ENCODE data around the gene SOSTDC1.
"Not testable (repeated sequence)": the region's sequence is repeated elsewhere in the genome, so short reads cannot be mapped to it uniquely, and the experiment has no call there.

The SOSTDC1 gene

DNA sequence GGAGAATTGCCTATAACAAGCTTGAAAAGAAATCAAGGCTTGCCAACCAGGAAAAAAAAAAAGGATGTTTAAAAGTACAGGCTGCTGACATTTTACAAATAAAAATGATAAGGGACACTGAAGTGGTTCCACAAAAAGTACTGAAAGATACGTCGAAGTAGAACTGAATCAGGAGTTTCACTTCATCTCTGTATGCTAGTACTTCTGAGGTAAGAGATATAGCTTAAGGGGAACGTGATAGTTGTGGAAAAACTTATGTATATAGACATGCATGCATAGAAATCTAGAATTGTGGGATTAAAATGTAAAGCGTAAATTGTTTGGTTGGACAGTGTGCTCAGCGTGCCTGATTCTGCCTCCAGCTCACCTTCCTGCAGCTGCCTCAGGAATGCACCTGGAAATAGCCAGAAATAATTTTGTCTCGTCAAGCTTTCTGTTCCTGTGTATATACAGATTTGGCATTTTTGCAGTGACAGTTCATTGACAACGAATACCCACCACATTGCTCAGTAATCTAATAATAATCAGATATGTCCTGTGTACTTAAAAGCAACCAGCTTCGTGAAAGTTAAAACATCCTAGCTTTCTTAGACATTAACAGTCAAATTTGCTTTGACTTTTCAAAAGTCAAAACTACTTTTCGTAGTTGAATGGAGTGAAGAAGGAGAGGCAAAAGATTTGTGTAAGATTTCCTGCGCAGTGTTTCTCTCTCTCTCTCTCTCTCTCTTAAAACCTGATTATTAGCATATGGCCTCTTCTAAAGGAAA lies 1.4 kb downstream of the SOSTDC1 start:
- Histone ChIP-seq H3K4me3 (peak overlapping the region in 5 of 7 experiments; percentile 14 to 29 (median 19)), H3K27ac (peak overlapping the region in 13 of 21 experiments; percentile 3 to 74 (median 43))

DNA sequence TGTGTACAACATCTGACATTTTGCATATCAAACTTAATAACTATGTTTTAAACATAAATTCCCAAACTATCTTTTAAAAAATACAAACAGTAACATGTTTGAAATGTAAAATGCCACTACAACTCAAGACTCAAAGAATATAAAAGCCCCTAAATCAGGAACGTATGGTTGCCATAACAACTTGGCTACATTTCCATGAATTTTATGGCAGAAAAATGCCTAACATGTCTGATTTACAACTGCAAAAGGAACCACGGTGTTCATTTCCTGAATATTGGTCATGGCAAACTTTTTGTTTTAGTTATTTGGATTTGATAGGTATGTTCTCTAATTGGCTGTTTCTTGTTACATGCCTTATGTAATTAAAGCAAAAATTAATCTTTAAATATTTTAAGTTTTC lies 2.0 kb downstream of the SOSTDC1 start:
- Histone ChIP-seq H3K4me3 (peak overlapping the region in 3 of 7 experiments; percentile 2 to 29 (median 19)), H3K27ac (peak overlapping the region in 7 of 21 experiments; percentile 7 to 73 (median 11))

DNA sequence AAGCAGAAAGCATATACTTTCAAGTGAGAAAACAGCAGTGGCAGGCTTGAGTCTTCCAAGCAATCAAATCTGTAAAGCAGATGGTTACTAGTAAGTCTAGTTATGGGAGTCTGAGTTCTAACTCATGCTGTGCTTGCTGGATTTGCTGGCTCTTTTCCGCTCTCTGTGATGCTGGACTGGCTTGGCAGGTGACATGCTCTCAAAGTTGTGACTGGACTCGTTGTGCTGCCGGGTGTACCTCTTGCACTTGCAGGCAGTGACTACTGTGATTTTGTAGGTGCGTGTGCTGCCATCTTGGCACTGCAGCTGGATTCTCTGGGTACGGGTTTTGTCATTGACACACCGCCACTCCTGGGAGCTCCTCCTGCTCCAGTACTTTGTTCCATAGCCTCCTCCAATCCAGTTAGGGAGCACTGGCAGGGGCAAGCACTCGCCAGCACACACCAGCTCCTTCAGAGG lies 3.1 kb downstream of the SOSTDC1 start:
- peak overlapping the region in 3 of 7 experiments; percentile 2 to 29 (median 2) for H3K4me3 ChIP-seq
- peak overlapping the region in 2 of 21 experiments; percentile 22 to 72 for H3K27ac ChIP-seq

DNA sequence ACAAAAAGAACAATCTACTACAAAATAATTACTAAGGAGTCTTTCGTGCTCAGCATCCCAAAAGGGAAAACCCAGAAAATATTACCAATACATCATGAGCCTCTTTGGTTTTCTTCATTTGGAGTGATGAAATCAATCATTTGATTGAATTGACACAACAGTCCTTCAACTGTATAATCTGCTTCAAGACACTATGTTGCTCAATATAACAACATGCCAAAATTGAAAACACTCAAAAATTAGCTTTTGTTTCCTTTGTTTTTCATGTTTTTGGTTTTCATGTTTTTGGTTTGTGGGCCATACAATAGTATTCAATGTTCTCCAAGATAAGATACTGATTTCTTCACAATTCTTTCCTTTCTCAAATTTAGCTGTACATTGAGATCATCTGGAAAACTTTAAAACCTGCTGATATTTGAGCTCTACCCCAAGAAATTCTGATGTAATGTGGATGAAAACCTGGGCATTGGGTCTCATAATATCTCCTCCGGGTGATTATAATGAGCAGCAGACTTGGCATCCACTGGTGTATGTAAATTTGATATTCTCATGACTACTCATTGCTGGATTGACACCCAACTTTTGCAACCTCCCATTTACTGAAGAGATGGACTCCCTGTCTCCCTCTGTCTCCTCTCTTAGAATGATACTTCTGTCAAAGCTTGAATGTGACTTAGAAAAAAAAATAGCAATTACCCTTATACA lies 4.6 kb downstream of the SOSTDC1 start:
- Histone ChIP-seq H3K27ac (no peak overlapping the region), H3K4me3 (no peak overlapping the region)

DNA sequence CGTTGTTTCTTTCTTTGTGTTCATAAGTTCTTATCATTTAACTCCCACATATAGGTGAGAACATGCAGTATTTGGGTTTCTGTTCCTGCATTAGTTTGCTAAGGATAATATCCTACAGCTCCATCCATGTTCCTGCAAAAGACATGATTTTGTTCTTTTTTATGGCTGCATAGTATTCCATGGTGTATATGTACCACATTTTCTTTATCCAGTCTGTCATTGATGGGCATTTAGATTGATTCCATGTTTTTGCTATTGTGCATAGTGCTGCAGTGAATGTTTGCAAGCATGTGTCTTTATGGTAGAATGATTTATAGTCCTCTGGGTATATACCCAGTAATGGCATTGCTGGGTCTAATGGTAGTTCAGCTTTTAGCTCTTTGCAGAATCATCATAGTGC lies 9.2 kb downstream of the SOSTDC1 start:
- not testable (repeated sequence) for H3K4me3 ChIP-seq, H3K27ac ChIP-seq

DNA sequence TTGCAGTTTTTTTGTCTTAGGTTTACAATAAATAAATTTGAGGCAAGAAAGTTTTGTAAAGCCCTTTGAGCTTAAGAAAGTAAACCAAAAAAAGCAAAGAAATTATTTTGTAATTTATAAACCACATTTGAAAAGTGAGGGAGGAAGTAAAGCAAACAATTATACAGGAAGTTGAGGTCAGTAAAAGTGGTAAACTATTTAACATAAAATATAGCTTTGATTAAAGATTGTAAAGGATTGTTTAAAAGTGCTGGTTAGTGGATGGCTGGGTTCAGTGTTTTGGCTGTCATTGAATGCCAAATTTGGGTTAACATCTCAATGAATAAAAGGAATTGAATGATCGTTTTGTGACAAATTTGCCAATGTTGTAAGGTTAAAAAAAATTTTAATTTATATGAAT lies 9.9 kb downstream of the SOSTDC1 start:
- H3K27ac ChIP-seq = no peak overlapping the region

DNA sequence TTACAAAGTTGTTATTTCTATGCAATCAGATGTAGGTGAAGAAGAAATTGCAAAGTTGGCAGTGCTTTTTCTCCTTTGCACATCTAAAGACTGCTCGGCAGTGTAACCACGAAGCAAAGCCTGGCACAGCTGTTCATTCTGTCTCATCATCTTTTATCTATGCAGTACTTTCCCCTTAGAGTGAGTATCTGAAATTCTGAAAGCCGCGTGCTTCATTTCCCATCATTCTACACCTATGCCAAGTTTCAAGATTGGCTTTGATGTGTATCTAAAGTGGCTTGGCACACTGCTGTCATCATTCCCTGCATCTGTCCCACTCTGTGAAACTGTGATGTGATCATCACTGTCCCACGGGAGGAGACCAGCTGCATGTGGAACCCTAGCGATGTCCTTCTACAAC lies 15.2 kb downstream of the SOSTDC1 start:
- no peak overlapping the region for H3K4me3 ChIP-seq
- H3K27ac ChIP-seq = no peak overlapping the region

More for the DNA sequence above, 9.9 kb downstream of the SOSTDC1 start:
- no peak overlapping the region for H3K4me3 ChIP-seq

DNA sequence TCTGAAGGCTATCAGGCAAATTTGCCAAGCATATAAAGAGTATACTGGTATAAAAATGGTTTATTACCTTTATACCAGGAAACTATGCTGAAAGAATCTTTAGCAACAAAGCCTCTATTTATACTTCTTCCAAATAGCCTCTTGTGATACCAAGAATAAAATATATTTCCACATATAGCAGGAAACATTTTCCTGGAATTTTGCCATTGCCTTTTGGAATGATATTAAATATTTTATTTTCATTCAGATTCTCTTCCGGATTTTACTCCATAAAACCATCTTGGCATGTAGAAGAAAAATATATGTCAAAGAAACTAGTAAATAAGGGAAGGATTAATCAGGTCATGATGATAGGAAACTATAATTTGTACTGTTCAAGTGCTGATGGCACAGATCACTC lies 17.7 kb downstream of the SOSTDC1 start:
- H3K27ac ChIP-seq = no peak overlapping the region
- no peak overlapping the region for H3K4me3 ChIP-seq

DNA sequence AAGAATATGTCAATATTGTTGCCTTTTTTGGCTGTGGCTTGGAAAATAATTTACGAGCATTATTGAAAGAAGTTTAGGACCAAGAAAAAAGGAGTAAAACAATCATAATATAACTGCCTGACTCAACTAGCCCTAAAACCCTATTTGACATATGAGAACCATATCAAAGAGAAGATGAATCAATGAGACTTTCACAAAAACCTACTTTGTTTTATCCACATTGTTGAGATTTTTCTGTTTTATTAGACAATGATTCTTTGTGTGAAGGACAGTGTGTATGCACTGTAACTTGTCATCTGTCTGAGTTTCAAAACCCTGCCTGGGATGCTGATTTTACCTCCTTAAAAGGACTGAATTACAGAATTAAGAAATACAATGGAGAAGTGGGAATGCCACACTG lies 19.0 kb downstream of the SOSTDC1 start:
- H3K4me3 ChIP-seq = no peak overlapping the region
- no peak overlapping the region for H3K27ac ChIP-seq

DNA sequence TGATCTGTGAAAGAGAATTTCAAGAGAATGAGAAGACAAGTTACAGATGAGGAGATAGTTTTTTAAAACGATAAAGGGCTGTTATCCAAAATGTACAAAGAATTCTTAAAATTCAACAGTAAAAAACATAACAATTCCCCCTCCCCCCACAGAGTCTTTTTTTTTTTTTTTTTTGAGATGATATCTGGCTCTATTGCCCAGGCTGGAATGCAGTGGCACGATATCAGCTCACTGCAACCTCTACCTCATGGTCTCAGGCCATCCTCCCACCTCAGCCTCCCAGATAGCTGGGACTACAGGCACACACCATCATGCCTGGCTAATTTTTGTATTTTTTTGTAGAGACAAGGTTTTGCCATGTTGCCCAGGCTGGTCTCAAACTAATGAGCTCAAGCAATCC lies 21.7 kb downstream of the SOSTDC1 start:
- H3K27ac ChIP-seq, H3K4me3 ChIP-seq: not testable (repeated sequence)

DNA sequence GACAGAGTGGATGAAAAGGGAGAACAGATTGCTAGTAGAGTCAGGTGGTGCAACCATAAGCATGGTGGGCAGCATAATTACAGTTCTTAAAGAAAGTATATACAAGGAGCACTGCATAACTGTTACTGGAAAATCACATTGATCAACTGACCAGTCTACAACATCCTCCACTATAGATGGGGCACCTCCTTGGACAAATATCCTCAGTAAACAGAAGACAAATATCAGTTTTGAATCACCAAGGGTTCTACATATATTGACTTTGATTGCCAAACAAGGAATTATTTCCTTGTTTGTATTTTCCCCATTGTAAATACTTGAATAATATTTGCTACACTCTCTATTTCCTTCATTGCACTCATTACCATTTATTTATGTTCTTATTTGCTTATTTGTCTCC lies 26.6 kb downstream of the SOSTDC1 start:
- Histone ChIP-seq H3K27ac (no peak overlapping the region), H3K4me3 (no peak overlapping the region)

DNA sequence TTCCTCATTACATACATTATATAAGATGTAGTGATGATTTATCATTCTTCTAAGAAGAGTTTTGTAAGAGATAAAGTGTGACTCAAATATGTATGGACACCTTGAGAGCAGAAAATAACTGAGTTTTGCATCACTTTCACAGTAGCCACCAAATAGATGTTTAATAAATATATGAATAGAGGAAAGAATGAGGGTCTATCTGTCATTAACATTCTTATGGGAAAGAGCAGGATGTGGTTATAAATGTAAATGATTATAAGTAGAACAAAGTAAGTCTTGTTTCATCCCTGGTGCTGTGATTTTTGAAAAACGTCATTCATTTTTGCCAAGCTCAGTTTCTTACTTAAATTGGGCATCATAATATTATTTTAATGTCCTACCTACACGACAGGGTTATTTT lies 29.2 kb downstream of the SOSTDC1 start:
- no peak overlapping the region for H3K4me3 ChIP-seq
- H3K27ac ChIP-seq = no peak overlapping the region

DNA sequence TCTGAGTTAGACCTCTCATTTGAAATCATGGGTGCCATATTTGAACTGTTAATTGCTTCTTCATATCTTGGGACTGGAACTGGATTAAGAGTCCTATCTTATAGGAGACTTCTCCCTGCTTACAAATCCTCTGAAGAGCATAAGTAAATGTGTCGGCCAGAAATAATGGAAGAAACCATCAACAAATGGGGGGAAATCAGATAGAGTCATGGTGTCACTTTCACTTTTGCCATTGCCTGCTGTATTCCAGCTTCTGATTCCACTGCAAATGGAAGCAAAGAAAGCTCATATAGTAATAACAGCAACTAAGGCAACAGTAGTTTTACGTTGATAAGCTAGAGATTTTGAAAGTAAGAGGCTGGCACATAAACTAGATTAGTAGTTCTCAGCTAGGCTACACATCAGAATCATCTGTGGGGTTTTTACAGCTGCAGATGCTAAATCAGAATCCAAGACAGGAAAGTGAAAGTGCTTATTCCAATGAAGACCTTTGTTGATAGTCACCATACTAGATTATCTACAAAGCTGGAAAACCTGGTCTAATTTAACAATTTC lies 31.9 kb downstream of the SOSTDC1 start:
- Histone ChIP-seq H3K27ac (no peak overlapping the region), H3K4me3 (no peak overlapping the region)

DNA sequence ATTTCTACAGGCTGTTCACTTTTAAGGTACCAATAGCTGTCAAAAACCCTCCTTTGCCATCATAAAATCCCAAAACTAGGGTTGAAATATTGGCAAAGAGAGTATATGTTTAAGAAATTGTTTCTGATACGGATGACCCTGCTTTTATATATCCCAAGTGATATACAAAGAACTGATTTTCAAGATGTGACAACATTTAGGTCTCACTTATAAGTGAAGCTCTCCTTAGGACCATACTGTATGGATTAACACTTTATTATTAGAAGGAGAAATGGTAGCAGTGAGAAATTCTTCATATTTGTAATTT lies 33.2 kb downstream of the SOSTDC1 start:
- H3K4me3 ChIP-seq = no peak overlapping the region

DNA sequence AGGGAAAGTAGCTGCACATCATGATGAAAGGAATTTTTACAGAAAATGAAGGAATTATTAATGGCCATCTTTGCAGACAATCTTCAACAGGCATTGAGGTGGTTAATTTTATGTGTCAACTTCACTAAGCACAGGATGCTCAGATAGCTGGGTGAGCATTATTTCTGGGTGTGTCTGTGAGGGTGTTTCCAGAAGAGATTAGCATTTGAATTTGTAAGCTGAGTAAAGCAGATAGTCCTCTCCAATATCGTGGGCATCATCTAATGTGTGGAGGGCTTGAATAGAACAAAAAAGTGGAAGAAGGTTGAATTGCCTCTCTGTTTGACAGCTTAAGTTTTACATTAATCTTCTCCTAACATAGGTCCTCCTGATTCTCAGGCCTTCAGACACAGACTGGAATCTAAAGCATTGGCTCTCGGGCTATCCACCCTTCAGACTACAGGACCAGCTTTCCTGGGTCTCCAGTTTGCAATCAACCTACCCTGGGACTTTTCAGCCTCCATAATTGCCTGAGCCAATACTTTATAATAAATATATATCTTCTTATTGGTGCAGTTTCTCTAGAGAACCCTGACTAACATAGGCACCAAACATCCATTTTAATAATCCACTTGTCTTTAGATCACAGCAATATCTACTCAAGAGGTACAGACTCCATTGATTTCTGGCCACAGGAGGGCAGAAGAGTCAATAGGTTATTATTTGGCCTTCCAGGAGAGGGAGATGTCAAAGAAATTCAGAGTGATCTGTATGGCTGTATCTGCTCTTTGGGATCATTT lies 33.7 kb downstream of the SOSTDC1 start:
- no peak overlapping the region for H3K27ac ChIP-seq
- no peak overlapping the region for H3K4me3 ChIP-seq

More for the DNA sequence above, 33.2 kb downstream of the SOSTDC1 start:
- no peak overlapping the region for H3K27ac ChIP-seq

DNA sequence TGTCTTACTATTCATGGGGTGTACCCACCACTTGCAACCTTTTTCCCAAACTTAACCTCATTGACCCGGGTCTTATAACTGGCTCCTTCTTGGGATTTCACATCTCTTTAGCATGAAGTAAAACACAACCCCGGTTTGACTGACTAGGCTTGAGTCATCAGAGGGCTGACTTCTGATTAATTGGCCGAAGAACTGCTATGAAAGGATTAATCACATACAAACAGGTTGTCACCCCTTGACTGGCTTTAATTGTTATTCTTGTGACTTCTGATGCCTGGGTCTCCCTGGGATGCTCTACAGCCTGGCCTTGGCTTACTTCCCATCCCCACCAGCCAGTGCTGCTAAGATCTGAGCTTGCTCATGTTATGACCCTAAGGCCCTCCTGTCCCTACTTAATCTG lies 35.4 kb downstream of the SOSTDC1 start:
- Histone ChIP-seq H3K27ac (no peak overlapping the region), H3K4me3 (no peak overlapping the region)

DNA sequence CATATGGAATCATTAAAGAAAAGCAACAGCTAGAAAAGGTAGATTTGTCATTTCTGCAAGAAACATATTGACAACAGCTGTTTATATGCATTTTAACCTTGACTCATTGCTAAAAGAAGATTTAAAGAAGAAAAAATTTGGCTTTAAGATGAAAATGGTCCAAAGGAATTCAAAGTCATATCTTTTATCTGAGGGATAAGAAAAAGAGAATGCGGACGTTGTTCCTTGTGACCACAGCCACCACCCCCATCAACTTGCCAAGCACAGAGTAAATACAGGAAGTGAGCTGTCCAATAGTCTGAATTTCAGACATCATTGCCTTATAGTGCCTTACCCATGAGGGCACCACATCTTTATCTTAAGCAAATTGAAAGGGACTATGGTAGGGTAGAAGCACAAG lies 36.9 kb downstream of the SOSTDC1 start:
- Histone ChIP-seq H3K4me3 (no peak overlapping the region), H3K27ac (no peak overlapping the region)

DNA sequence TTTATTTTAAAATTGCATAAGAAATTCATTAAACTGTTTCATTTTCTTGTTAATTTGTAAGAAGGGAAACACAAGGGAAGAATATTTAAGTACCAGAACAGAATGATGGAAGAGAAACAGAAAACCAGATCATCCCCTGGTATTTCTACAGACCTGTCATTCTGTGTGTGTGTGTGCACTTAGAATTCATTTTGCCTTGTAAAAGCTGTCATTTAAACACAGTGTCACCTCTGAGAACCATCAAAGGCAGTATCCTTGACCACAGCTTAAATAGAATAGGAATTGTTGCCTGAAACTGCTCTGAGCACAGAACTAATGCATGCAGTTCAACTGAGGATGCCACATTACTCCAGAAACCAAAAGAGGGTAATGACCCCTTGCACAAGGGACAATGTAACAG lies 37.4 kb downstream of the SOSTDC1 start:
- Histone ChIP-seq H3K4me3 (no peak overlapping the region), H3K27ac (no peak overlapping the region)

DNA sequence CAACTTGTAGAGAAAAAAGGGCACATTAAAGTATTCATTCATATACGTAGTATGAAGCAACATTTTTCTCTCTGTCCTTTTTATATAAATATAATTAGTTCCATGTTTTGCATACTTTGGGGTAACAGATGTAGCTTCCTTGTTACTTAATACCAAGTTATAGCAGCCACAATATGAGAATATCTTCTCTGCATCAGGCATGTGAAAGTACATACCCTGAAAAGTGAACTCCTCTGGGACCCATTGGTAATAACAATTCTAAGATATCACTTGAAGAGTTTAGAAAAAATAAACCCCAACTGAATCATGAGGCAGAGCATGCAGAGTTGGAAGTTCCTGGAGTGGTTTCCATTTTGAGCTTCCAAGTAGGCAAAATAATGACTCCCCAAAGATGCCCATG lies 41.8 kb downstream of the SOSTDC1 start:
- H3K27ac ChIP-seq = no peak overlapping the region
- no peak overlapping the region for H3K4me3 ChIP-seq

DNA sequence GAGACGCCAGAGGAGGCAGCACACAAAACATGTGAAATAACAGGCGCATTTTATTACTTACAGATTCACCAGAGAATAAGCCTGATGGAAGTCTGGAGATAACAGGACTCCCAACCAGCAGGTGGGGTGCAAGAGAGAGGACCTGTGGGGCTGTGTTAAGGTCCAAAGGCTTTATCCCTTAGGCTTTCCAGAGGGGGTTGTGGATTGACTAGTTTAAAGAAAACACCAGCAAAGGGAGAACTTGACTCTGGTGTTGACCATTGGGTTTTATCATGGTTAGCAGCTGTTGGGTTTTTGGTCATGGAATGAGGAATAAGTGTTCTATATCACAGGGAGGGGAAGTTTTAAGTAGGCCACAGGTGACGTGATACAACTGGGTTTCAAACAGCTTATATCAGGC lies 42.6 kb downstream of the SOSTDC1 start:
- Histone ChIP-seq H3K4me3 (no peak overlapping the region), H3K27ac (no peak overlapping the region)
